ENCODE measurements around the gene ERF.

Gene ERF

GRCh38 chr19:42208612-42209011, 46.3 kb downstream of the ERF start:
- DNase-seq (ENCODE audit: extremely low read depth, low read depth): no peak

GRCh38 chr19:42207767-42208271, 47.1 kb downstream of the ERF start:
- no peak for DNase-seq (ENCODE audit: extremely low read depth, low read depth)
- TF ChIP-seq, protein P1, sequence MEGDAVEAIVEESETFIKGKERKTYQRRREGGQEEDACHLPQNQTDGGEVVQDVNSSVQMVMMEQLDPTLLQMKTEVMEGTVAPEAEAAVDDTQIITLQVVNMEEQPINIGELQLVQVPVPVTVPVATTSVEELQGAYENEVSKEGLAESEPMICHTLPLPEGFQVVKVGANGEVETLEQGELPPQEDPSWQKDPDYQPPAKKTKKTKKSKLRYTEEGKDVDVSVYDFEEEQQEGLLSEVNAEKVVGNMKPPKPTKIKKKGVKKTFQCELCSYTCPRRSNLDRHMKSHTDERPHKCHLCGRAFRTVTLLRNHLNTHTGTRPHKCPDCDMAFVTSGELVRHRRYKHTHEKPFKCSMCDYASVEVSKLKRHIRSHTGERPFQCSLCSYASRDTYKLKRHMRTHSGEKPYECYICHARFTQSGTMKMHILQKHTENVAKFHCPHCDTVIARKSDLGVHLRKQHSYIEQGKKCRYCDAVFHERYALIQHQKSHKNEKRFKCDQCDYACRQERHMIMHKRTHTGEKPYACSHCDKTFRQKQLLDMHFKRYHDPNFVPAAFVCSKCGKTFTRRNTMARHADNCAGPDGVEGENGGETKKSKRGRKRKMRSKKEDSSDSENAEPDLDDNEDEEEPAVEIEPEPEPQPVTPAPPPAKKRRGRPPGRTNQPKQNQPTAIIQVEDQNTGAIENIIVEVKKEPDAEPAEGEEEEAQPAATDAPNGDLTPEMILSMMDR (IDR thresholded peaks at IDR 0.05; ENCODE audit: low read depth, low read length): no peak

More at GRCh38 chr19:42208612-42209011, 46.3 kb downstream of the ERF start:
- TF ChIP-seq, protein P1 (IDR thresholded peaks at IDR 0.05; ENCODE audit: low read depth, low read length): no peak

DNA sequence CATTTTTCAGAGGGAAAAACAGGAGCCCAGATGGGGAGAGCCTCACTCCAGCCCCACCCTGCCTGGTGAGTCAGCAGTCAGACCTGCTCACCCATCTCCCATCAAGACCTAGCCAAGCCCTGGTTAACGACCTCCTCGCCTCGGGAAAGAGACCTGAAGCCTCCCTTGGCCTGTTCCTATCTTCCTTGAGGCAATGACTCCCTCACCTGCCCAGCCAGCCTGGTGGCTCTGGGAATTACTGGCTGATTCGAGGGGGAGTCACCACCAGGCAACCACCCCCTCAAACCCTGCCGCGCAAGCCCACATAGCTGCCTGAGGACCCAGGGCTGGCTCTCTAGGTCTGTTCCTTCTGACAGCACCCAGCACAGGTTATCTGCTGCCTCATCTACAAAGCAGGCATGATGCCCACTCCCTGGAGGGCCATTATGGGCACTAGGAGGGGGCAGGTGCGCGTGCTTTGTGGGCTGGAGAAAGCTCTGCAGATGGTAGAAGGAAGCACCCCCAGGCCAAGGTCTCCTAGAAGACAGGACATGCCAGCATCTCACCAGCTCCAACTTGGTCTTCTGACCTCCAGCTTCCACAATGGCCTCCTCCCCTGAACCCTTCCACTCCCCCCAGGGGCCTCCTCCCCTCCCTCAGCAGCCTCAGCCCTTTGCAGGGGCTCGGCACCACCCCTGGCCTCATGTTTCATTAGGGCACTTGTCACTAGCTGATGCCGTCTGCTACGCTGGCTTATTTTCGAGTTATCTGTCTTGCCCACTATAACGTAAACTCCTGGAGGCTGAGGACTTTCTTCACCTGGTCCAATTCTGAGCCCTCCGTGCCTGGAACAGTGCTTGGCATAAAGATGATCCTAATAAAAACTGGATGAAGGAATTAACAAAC, 47.8 kb downstream of the ERF start:
- TF ChIP-seq, protein P1 (IDR thresholded peaks at IDR 0.05; ENCODE audit: low read depth, low read length): no peak
- DNase-seq (ENCODE audit: extremely low read depth, low read depth): no peak

- DNase-seq (ENCODE audit: extremely low read depth, low read depth): no peak
- TF ChIP-seq, protein P1 (IDR thresholded peaks at IDR 0.05; ENCODE audit: low read depth, low read length): no peak
Measured at GRCh38 chr19:42204664-42205063, 50.3 kb downstream of the ERF start.

- TF ChIP-seq, protein P1 (IDR thresholded peaks at IDR 0.05; ENCODE audit: low read depth, low read length): no peak
Measured at GRCh38 chr19:42203700-42204099, 51.2 kb downstream of the ERF start.

DNA sequence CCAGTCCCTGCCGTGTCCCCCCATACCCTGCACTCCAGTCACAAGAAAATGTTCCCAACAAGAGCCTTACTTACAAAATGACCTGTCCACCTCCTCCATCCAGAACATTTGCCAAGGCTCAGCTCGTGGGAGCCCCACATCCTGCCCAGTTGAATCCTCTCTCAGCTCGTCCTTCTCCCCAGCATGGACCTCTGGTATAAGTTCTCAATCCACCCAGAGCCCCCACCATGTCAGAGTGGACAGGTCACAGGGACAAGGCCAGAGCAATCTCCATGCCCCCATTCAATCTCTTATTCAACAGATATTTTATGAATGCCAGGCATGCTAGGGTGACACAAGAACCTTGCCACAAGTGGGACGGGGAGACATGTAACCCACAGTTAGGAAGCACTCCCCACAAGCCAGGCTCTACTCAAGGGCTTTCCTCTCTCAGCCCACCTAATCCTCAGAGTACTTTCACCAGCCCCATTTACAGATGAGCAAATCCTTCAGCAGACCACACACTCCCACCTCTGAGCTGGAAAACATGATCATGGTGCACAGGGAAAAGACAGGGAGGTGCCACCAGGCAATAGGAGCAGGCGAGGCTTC, 52.5 kb downstream of the ERF start:
- TF ChIP-seq, protein P1 (IDR thresholded peaks at IDR 0.05; ENCODE audit: low read depth, low read length): no peak
- DNase-seq (ENCODE audit: extremely low read depth, low read depth): no peak

More at GRCh38 chr19:42203700-42204099, 51.2 kb downstream of the ERF start:
- DNase-seq (ENCODE audit: extremely low read depth, low read depth): no peak

Measured in AG09319 (cell line).